Right atrium auricular region (tissue), 2 donors: ENCODE measurements around the gene ZGPAT. TPM values are rescaled to one million over a fixed set of nuclear protein-coding genes. Genes with fewer than 3 reads are reported as not detected.
A peak's percentile ranks its signal among the peaks of the same experiment; 100 is the strongest.
"Not testable (repeated sequence)": the region's sequence is repeated elsewhere in the genome, so short reads cannot be mapped to it uniquely, and the experiment has no call there.

ENCODE experiments used
- DNase-seq: peaks from one replicate; pipeline ENCODE4 v3.0.0-alpha.2; 2019; ENCODE audit warnings: low spot score
- H3K27ac ChIP-seq, 2 donors: fragments of 200-600 bp; sonication (generic); 1 replicate in 1 of 2; 2 replicates in 1 of 2; pipeline ENCODE4 v1.5.1; 2016 to 2019
- H3K27me3 ChIP-seq, 2 donors: fragments of 200-600 bp; sonication (generic); one replicate each; pipeline versions ENCODE4 v1.5.1 to v1.6.0; 2017 to 2019
- H3K36me3 ChIP-seq: fragments of 200-600 bp; sonication (generic); one replicate; pipeline ENCODE4 v1.5.1; 2016
- H3K4me1 ChIP-seq, 2 donors: fragments of 200-600 bp; sonication (generic); one replicate each; pipeline versions ENCODE4 v1.5.1 to v1.6.0; 2017 to 2019
- H3K4me3 ChIP-seq, 2 donors: fragments of 200-600 bp; sonication (generic); 1 replicate in 1 of 2; 2 replicates in 1 of 2; pipeline ENCODE4 v1.5.1; 2017 to 2019; ENCODE audit warnings: mild to moderate bottlenecking in 1 of 2, moderate library complexity in 1 of 2
- H3K9me3 ChIP-seq, 2 donors: fragments of 200-600 bp; sonication (generic); one replicate each; pipeline ENCODE4 v1.5.1; 2019
- total RNA-seq, 2 donors: library from RNA; depleted of rRNA; stranded (reverse); fragments of >200 nt; gene quantifications; one replicate each; pipeline ENCODE4 v1.1.0, GENCODE V29; 2016
- TF ChIP-seq, protein P1 (sequence below), 2 donors: fragments of 200-600 bp; sonication (generic); IDR thresholded peaks; one replicate each; pipeline ENCODE4 v1.5.1; 2019; ENCODE audit warnings: antibody characterized with exemption in 2 of 2

Gene ZGPAT
- total RNA-seq: 10 to 100 TPM; 11.9 to 15.1 TPM

DNA sequence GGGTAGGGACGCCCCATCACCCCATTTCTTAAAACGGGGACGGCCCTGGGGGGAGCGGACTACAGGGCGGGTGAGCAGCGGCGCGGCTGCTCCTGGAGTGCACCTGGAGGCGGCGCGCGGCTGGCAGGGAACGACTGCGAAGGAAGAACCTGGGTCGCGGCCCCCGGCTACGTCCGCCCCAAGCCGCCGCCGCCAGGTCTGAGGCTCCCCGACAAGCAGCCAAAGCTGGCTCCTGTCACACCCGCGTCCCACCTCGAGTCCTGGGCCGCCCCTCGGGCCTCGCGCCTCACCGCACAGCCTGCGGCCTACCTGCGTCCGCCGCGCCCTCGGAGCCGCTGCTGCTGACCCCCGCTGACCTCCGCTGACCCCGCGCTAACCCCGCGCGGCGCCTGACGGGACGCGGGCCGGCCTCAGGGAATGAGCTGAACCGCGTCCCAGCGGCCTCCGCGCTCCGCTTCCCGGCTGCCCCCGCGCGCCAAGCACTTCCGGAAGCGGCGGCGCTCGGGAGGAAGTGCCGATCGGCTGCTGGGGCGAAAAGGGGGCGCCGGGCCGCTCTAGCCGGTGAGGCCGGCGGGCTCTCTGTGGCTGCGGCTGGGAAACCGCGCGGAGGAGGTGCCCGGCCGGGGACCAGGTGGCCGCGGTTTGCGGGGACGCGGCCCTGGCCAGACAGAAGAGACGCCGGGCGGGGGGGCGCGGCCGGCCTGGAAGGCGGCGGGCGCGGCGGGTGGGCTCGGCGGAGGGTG is at the start of gene ZGPAT, which contains the start of gene ARFRP1:
TSS of gene ZGPAT (plus strand) at position 482 of the 743 bp plus-strand sequence. CDS start 542 bp downstream, outside the sequence.
TSS of gene ARFRP1 (minus strand) at position 419 of the 743 bp plus-strand sequence. CDS start 885 bp downstream, outside the sequence.
- Histone ChIP-seq H3K27ac (peak within 1 kb of the TSS; percentile 88 to 92), H3K4me3 (peak within 1 kb of the TSS; percentile 81 to 96), H3K9me3 (no peaks in the 10 kb centered on the region), H3K4me1 (peaks cover 0 to 29% of the 10 kb centered on the region in 2 donors), H3K36me3 (peaks cover 43% of the 10 kb centered on the region), H3K27me3 (no peaks in the 10 kb centered on the region)
- DNase-seq: peak; percentile 85
- TF ChIP-seq, protein P1, sequence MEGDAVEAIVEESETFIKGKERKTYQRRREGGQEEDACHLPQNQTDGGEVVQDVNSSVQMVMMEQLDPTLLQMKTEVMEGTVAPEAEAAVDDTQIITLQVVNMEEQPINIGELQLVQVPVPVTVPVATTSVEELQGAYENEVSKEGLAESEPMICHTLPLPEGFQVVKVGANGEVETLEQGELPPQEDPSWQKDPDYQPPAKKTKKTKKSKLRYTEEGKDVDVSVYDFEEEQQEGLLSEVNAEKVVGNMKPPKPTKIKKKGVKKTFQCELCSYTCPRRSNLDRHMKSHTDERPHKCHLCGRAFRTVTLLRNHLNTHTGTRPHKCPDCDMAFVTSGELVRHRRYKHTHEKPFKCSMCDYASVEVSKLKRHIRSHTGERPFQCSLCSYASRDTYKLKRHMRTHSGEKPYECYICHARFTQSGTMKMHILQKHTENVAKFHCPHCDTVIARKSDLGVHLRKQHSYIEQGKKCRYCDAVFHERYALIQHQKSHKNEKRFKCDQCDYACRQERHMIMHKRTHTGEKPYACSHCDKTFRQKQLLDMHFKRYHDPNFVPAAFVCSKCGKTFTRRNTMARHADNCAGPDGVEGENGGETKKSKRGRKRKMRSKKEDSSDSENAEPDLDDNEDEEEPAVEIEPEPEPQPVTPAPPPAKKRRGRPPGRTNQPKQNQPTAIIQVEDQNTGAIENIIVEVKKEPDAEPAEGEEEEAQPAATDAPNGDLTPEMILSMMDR (IDR thresholded peaks at IDR 0.05): peak in 1 of 2 donors; percentile 25

DNA sequence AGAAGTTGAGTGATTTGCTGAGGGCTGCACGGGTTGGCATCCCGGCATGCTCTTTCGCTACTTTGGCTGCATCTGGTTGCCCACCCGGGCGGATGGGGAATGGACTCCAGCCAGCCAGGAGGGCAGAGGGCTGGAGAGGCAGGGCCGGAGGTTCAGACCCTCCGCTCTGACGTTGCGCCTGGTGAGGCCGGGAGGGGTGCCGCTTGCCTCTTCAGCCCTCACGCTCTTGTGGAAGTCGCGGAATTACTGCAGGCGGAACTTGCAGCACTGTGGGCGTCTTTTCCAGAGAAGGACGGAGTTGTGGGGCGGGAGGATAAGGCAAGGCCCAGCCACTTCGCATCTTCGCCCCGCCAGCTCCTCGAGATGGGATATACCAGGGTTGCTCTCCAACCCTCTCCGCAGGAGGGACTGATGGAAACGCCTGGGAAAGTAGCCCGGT is 49.1 kb upstream of the ZGPAT start:
- DNase-seq: no peak
- TF ChIP-seq, protein P1 (IDR thresholded peaks at IDR 0.05): no peak

GRCh38 chr20:63659370-63659769 is 48.5 kb upstream of the ZGPAT start:
- H3K4me1 ChIP-seq: peaks cover 0 to 21% of the 10 kb centered on the region in 2 donors
- DNase-seq: no peak
- TF ChIP-seq, protein P1 (IDR thresholded peaks at IDR 0.05): no peak
- H3K4me3 ChIP-seq: peak overlapping the region; percentile 63 to 78
- peaks cover 24% of the 10 kb centered on the region for H3K36me3 ChIP-seq
- peak overlapping the region; percentile 81 to 82 for H3K27ac ChIP-seq
- H3K9me3 ChIP-seq: no peaks in the 10 kb centered on the region
- H3K27me3 ChIP-seq: no peaks in the 10 kb centered on the region

More for the DNA sequence above, 49.1 kb upstream of the ZGPAT start:
- peak overlapping the region; percentile 81 to 82 for H3K27ac ChIP-seq
- peaks cover 24% of the 10 kb centered on the region for H3K36me3 ChIP-seq
- no peaks in the 10 kb centered on the region for H3K27me3 ChIP-seq
- peak overlapping the region; percentile 63 to 78 for H3K4me3 ChIP-seq
- H3K9me3 ChIP-seq: no peaks in the 10 kb centered on the region
- H3K4me1 ChIP-seq: peaks cover 0 to 27% of the 10 kb centered on the region in 2 donors

GRCh38 chr20:63660174-63660573 is 47.7 kb upstream of the ZGPAT start:
- Histone ChIP-seq H3K36me3 (peaks cover 24% of the 10 kb centered on the region), H3K4me1 (peaks cover 0 to 21% of the 10 kb centered on the region in 2 donors)
- DNase-seq, H3K9me3 ChIP-seq, H3K27ac ChIP-seq, H3K27me3 ChIP-seq, H3K4me3 ChIP-seq: not testable (repeated sequence)

DNA sequence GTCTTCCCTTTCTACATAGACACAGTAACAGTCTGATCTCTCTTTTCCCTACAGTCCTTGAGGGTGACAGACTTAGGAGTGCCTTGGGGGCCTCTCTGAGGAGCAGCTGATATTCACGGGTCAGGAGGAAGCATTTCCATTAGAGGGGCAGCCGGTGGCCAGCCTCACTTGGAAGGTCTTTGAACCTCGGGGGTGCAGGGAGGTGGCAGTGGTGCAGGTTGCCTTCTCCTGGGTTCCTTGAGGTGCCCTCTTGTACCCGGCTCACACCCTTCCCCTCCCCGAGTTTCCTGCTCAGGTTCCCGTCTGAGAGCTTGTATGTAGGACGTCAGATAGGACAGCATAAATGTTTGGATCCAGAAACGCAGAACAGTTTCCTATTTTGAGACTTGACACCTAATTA is 47.2 kb upstream of the ZGPAT start:
- peaks cover 0 to 21% of the 10 kb centered on the region in 2 donors for H3K4me1 ChIP-seq
- TF ChIP-seq, protein P1 (IDR thresholded peaks at IDR 0.05): no peak
- no peaks in the 10 kb centered on the region for H3K9me3 ChIP-seq
- no peaks in the 10 kb centered on the region for H3K27me3 ChIP-seq
- DNase-seq: no peak
- no peak overlapping the region for H3K4me3 ChIP-seq
- no peak overlapping the region for H3K27ac ChIP-seq
- H3K36me3 ChIP-seq: peaks cover 24% of the 10 kb centered on the region

- TF ChIP-seq, protein P1 (IDR thresholded peaks at IDR 0.05): no peak
- Histone ChIP-seq H3K27ac (no peak overlapping the region), H3K27me3 (no peaks in the 10 kb centered on the region), H3K4me3 (no peak overlapping the region), H3K36me3 (peaks cover 24% of the 10 kb centered on the region), H3K4me1 (peaks cover 0 to 21% of the 10 kb centered on the region in 2 donors), H3K9me3 (no peaks in the 10 kb centered on the region)
- DNase-seq: no peak
Measured at GRCh38 chr20:63661108-63661507, 46.7 kb upstream of the ZGPAT start.
